Transverse colon (tissue), 3 donors: ENCODE results near the gene POLR2A.
"Not testable (repeated sequence)": the region's sequence is repeated elsewhere in the genome, so short reads cannot be mapped to it uniquely, and the experiment has no call there.

Source experiments
- CTCF ChIP-seq, 5 experiments: fragments of 200-600 bp in 3 of 5; fragments of 450-650 bp in 2 of 5; sonication (generic) in 3 of 5; IDR thresholded peaks; 1 replicate in 2 of 5; 2 replicates in 3 of 5; pipeline ENCODE4 v1.5.1; 2016 to 2017; ENCODE audit warnings: antibody characterized with exemption in 5 of 5, inconsistent platforms in 3 of 5, mild to moderate bottlenecking in 2 of 5, moderate library complexity in 1 of 5
- POLR2A ChIP-seq: fragments of 450-650 bp; IDR thresholded peaks from one replicate; pipeline ENCODE4 v1.6.1; 2016; ENCODE audit warnings: antibody characterized with exemption, mild to moderate bottlenecking, moderate library complexity

GRCh38 chr17:7482742-7483088 lies 1.5 kb upstream of the POLR2A start:
- TF ChIP-seq POLR2A; CTCF (IDR thresholded peaks at IDR 0.05): not testable (repeated sequence)
